MM.1S (cell line): ENCODE data around the gene GALNT9.

Experiments
- EZH2 ChIP-seq: fragments of 300-600 bp; sonication (generic); optimal IDR thresholded peaks from 2 replicates; pipeline ENCODE3; 2017; ENCODE audit warnings: low read depth, mild to moderate bottlenecking, antibody characterized with exemption, low read length, mixed read lengths
- EZH2phosphoT487 ChIP-seq: fragments of 300-600 bp; sonication (generic); IDR thresholded peaks from 2 replicates; pipeline ENCODE4 v1.6.1; 2018; ENCODE audit warnings: antibody characterized with exemption, low read length
- TF ChIP-seq, protein P1 (sequence below): fragments of 300-600 bp; sonication (generic); IDR thresholded peaks from 2 replicates; pipeline ENCODE4 v1.5.1; 2016; ENCODE audit warnings: antibody characterized with exemption, low read length, mixed read lengths

DNA sequence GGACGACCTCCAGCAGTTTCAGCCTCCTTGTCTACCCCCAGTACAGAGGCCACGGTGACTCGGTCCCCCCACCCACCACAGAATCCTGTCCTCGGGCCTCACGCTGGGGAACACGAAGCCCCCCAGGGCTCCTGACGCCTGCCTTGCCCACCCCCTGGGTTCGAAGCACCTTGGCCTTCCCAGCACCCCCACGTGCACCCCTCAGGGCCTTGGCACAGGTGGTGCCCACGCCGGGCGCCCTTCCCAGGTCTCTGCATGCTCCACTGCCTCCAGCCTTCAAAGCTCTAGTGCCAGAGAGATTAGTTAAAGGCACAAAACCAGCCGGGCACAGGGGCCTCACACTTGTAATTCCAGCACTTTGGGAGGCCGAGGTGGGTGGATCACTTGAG lies 123.3 kb downstream of the GALNT9 start:
- TF ChIP-seq, protein P1, sequence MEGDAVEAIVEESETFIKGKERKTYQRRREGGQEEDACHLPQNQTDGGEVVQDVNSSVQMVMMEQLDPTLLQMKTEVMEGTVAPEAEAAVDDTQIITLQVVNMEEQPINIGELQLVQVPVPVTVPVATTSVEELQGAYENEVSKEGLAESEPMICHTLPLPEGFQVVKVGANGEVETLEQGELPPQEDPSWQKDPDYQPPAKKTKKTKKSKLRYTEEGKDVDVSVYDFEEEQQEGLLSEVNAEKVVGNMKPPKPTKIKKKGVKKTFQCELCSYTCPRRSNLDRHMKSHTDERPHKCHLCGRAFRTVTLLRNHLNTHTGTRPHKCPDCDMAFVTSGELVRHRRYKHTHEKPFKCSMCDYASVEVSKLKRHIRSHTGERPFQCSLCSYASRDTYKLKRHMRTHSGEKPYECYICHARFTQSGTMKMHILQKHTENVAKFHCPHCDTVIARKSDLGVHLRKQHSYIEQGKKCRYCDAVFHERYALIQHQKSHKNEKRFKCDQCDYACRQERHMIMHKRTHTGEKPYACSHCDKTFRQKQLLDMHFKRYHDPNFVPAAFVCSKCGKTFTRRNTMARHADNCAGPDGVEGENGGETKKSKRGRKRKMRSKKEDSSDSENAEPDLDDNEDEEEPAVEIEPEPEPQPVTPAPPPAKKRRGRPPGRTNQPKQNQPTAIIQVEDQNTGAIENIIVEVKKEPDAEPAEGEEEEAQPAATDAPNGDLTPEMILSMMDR, result no peak
- TF ChIP-seq EZH2phosphoT487, result no peak
- no peak for TF ChIP-seq EZH2
